HEK293T (cell line): Measurements from ENCODE around the gene IFIT1B.

Experiments used
- ARNT ChIP-seq: fragments of 450-650 bp; IDR thresholded peaks from 2 replicates; pipeline ENCODE4 v1.6.1; 2017; ENCODE audit warnings: mild to moderate bottlenecking
- BHLHE40 ChIP-seq: fragments of 450-650 bp; IDR thresholded peaks from 2 replicates; pipeline ENCODE4 v1.6.1; 2016; ENCODE audit warnings: mild to moderate bottlenecking, moderate library complexity, borderline replicate concordance
- CTBP1 ChIP-seq: fragments of 450-650 bp; IDR thresholded peaks from 2 replicates; pipeline ENCODE4 v1.6.1; 2016; ENCODE audit warnings: borderline replicate concordance
- ELF4 ChIP-seq: fragments of 450-650 bp; IDR thresholded peaks from 2 replicates; pipeline ENCODE4 v1.6.1; 2017; ENCODE audit warnings: antibody characterized with exemption
- FOXK2 ChIP-seq: fragments of 450-650 bp; IDR thresholded peaks from 2 replicates; pipeline ENCODE4 v1.6.1; 2016; ENCODE audit warnings: mild to moderate bottlenecking
- FOXM1 ChIP-seq: fragments of 450-650 bp; IDR thresholded peaks from 2 replicates; pipeline ENCODE4 v1.6.1; 2017; ENCODE audit warnings: mild to moderate bottlenecking, borderline replicate concordance
- HDGF ChIP-seq: fragments of 450-650 bp; IDR thresholded peaks from 2 replicates; pipeline ENCODE4 v1.6.1; 2017; ENCODE audit warnings: antibody characterized with exemption, borderline replicate concordance
- L3MBTL2 ChIP-seq: fragments of 450-650 bp; conservative IDR thresholded peaks from 2 replicates; pipeline ENCODE4 v1.6.1; 2016; ENCODE audit warnings: mild to moderate bottlenecking
- SP1 ChIP-seq: fragments of 450-650 bp; IDR thresholded peaks from 2 replicates; pipeline ENCODE4 v1.6.1; 2017
- SUZ12 ChIP-seq: fragments of 450-650 bp; IDR thresholded peaks from 2 replicates; pipeline ENCODE4 v1.6.1; 2016; ENCODE audit warnings: mild to moderate bottlenecking
- TARDBP ChIP-seq: fragments of 450-650 bp; IDR thresholded peaks from 2 replicates; pipeline ENCODE4 v1.6.1; 2016
- ZNF384 ChIP-seq: fragments of 450-650 bp; IDR thresholded peaks from 2 replicates; pipeline ENCODE4 v1.6.1; 2016

- TF ChIP-seq SUZ12 (no peak), L3MBTL2 (no peak), FOXK2 (no peak), ARNT (no peak), SP1 (no peak), FOXM1 (no peak), ZNF384 (no peak), CTBP1 (no peak), ELF4 (no peak), TARDBP (no peak), BHLHE40 (no peak), HDGF (no peak)
Observed at GRCh38 chr10:89395141-89395540, 17.3 kb downstream of the IFIT1B start.
